GM12864 (cell line): ENCODE results near the gene LRP11.

ENCODE experiments used
- DNase-seq: peaks from one replicate; pipeline ENCODE4 v3.0.0-alpha.2; 2011; ENCODE audit warnings: low read depth
- H3K4me3 ChIP-seq: 2 replicates; pipeline ENCODE4 v1.5.1; 2011; ENCODE audit warnings: mild to moderate bottlenecking, low read depth, low read length, control low read depth
- CTCF ChIP-seq: IDR thresholded peaks from 2 replicates; pipeline ENCODE4 v1.5.1; 2011; ENCODE audit warnings: low read depth, mild to moderate bottlenecking, moderate library complexity, low read length, control low read depth, inconsistent platforms; ENCODE audit errors: missing control alignments

Gene LRP11

DNA sequence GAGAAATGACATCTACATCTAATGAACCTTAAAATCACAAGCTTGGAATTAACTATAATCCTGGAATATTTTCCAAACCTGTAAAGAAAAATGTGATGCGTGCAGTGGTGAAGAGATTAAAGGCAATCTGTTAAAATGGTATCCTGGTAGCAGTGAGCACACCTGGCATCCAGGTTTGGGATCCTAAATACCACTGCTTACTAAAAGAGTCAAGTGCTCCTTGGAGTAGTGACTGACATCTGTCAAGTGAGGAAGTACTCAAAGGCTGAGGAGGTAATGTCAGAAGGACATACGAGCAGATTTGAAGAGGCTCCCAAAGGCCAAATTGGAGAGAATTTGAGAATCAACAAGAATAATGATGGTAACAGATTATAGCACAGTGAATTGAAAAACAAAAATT is 81.8 kb downstream of the LRP11 start:
- H3K4me3 ChIP-seq: no peak overlapping the region
- no peak for DNase-seq
- no peak for TF ChIP-seq CTCF

- no peak for DNase-seq
- no peak for TF ChIP-seq CTCF
- H3K4me3 ChIP-seq: no peak overlapping the region
Measured at GRCh38 chr6:149781715-149782114, 82.4 kb downstream of the LRP11 start.

DNA sequence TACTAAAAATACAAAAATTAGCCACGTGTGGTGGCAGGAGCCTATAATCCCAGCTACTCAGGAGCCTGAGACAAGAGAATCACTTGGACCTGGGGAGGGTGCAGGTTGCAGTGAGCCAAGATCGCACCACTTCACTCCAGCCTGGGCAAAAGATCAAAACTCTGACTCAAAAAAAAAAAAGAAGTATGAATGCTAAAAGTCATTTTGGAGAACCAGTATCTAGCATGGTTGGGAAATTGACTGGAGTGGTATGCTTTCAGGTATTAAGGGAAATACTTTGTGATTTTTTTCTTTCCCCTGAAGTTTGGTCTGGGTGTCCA is 84.6 kb downstream of the LRP11 start:
- no peak for TF ChIP-seq CTCF
- DNase-seq: no peak

GRCh38 chr6:149777624-149778023 is 86.5 kb downstream of the LRP11 start:
- no peak for TF ChIP-seq CTCF
- no peak for DNase-seq
- H3K4me3 ChIP-seq: no peak overlapping the region

More for the DNA sequence above, 84.6 kb downstream of the LRP11 start:
- no peak overlapping the region for H3K4me3 ChIP-seq

DNA sequence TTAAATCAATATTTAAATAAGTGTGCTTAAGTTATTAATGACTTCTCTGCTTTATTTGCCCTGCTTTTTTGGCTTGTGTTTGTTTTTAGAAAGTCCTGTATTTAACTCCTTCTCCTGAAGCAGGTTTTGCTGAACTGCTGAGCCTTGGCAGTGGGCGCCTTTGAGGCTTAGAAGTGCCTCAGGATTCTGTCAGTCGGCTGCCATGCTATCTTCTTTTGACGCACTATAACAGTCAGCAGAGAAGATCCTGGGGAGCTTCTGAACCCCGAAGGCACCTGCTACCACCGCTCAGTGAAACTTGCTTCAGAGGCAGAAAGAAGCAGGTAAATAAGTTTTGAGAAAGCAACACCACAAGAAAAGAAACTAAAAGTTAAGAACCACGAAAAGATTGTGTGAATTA is 92.2 kb downstream of the LRP11 start:
- TF ChIP-seq CTCF: no peak
- H3K4me3 ChIP-seq: no peak overlapping the region
- no peak for DNase-seq

GRCh38 chr6:149771185-149771584 is 93.0 kb downstream of the LRP11 start:
- no peak overlapping the region for H3K4me3 ChIP-seq
- TF ChIP-seq CTCF: no peak
- DNase-seq: no peak

DNA sequence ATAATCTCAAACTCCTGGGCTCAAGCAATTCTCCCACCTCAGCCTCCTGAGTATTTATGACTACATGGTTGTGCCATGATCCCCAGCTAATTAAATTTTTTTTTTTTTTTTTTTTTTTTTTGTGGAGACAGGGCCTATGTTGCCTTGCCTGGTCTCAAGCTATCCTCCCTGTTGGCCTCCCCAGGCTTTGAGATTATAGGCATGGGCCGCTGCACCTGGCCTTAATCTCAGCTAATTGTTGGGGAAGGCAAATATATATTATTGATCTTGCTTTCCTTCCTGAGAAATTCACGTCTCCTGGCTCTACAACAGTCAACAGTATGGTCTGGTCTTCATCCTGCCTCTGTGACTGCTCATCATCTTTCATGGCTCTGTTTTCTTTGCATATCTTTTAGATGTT is 94.5 kb downstream of the LRP11 start:
- DNase-seq: no peak
- TF ChIP-seq CTCF: no peak
- no peak overlapping the region for H3K4me3 ChIP-seq
